HepG2 (cell line): ENCODE measurements around the gene TM4SF4. TPM values are rescaled to one million over a fixed set of nuclear protein-coding genes. Genes with fewer than 3 reads are reported as not detected.
A peak's percentile ranks its signal among the peaks of the same experiment; 100 is the strongest.

Source experiments
- FLYWCH1 ChIP-seq: sonication (generic); formaldehyde crosslinking; IDR thresholded peaks from 2 replicates; pipeline ENCODE4 v1.8.1; 2023; ENCODE audit warnings: mild to moderate bottlenecking, missing genetic modification reagents
- FOXK1 ChIP-seq: sonication (generic); formaldehyde crosslinking; IDR thresholded peaks from 2 replicates; pipeline ENCODE4 v1.4.0; 2020; ENCODE audit warnings: low read depth, missing genetic modification reagents, borderline replicate concordance
- HES4 ChIP-seq: sonication (generic); formaldehyde crosslinking; IDR thresholded peaks from 2 replicates; pipeline ENCODE4 v1.9.0; 2021; ENCODE audit warnings: mild to moderate bottlenecking, missing genetic modification reagents, borderline replicate concordance
- HNF4G ChIP-seq, 2 experiments: sonication (generic) in 1 of 2; formaldehyde crosslinking in 1 of 2; IDR thresholded peaks; 2 replicates each; pipeline versions ENCODE4 v1.4.0 to v1.6.1; 2011 to 2020; ENCODE audit warnings: borderline replicate concordance in 2 of 2, low read depth in 2 of 2, mild to moderate bottlenecking in 2 of 2, low read length in 1 of 2, missing genetic modification reagents in 1 of 2, moderate library complexity in 1 of 2
- KDM2A ChIP-seq: sonication (generic); formaldehyde crosslinking; IDR thresholded peaks from 2 replicates; pipeline ENCODE4 v1.4.0; 2020; ENCODE audit warnings: low read depth, missing genetic modification reagents, borderline replicate concordance
- MEIS1 ChIP-seq: sonication (generic); formaldehyde crosslinking; IDR thresholded peaks from 2 replicates; pipeline ENCODE4 v1.9.0; 2021; ENCODE audit warnings: mild to moderate bottlenecking, missing genetic modification reagents, moderate library complexity, borderline replicate concordance
- MIXL1 ChIP-seq: IDR thresholded peaks from 2 replicates; pipeline ENCODE4 v1.6.1; 2016
- NCOA2 ChIP-seq: sonication (generic); formaldehyde crosslinking; IDR thresholded peaks from 2 replicates; pipeline ENCODE4 v1.8.0; 2022; ENCODE audit warnings: inconsistent platforms
- NONO ChIP-seq, 2 experiments: fragments of 450-650 bp in 1 of 2; sonication (generic) in 1 of 2; formaldehyde crosslinking in 1 of 2; IDR thresholded peaks in 1 of 2; conservative IDR thresholded peaks in 1 of 2; 2 replicates each; pipeline versions ENCODE4 v1.6.1 to v1.8.0; 2017 to 2022; ENCODE audit warnings: mild to moderate bottlenecking in 1 of 2, missing genetic modification reagents in 1 of 2, moderate library complexity in 1 of 2
- NR2F6 ChIP-seq, 2 experiments: IDR thresholded peaks; 2 replicates each; pipeline ENCODE4 v1.6.1; 2016; ENCODE audit warnings: antibody characterized with exemption in 1 of 2, mild to moderate bottlenecking in 1 of 2
- PITX1 ChIP-seq: sonication (generic); formaldehyde crosslinking; IDR thresholded peaks from 2 replicates; pipeline ENCODE4 v1.5.1; 2020; ENCODE audit warnings: mild to moderate bottlenecking, missing genetic modification reagents
- RAD51 ChIP-seq: fragments of 450-650 bp; IDR thresholded peaks from 2 replicates; pipeline ENCODE4 v1.6.1; 2016; ENCODE audit warnings: borderline replicate concordance
- RELA ChIP-seq: sonication (generic); formaldehyde crosslinking; IDR thresholded peaks from 2 replicates; pipeline ENCODE4 v1.4.0; 2020; ENCODE audit warnings: missing genetic modification reagents
- SIN3B ChIP-seq: fragments of 150-350 bp; IDR thresholded peaks from 2 replicates; pipeline ENCODE4 v1.6.1; 2014; ENCODE audit warnings: low read length
- SKIL ChIP-seq: sonication (generic); formaldehyde crosslinking; IDR thresholded peaks from 2 replicates; pipeline ENCODE4 v1.8.0; 2022; ENCODE audit warnings: missing genetic modification reagents, mild to moderate bottlenecking, moderate library complexity, borderline replicate concordance
- SNAI1 ChIP-seq: sonication (generic); formaldehyde crosslinking; IDR thresholded peaks from 2 replicates; pipeline ENCODE4 v1.5.0; 2020; ENCODE audit warnings: mild to moderate bottlenecking, missing genetic modification reagents, borderline replicate concordance
- ZNF10 ChIP-seq: sonication (generic); formaldehyde crosslinking; IDR thresholded peaks from 2 replicates; pipeline ENCODE4 v1.4.0; 2020; ENCODE audit warnings: mild to moderate bottlenecking, low read depth, missing genetic modification reagents, borderline replicate concordance
- ZNF264 ChIP-seq: sonication (generic); formaldehyde crosslinking; IDR thresholded peaks from 2 replicates; pipeline ENCODE4 v1.4.0; 2020; ENCODE audit warnings: missing genetic modification reagents
- ZNF276 ChIP-seq: sonication (generic); formaldehyde crosslinking; IDR thresholded peaks from 2 replicates; pipeline ENCODE4 v1.4.0; 2020; ENCODE audit warnings: mild to moderate bottlenecking, low read depth, missing genetic modification reagents
- ZNF317 ChIP-seq: sonication (generic); formaldehyde crosslinking; IDR thresholded peaks from 2 replicates; pipeline ENCODE4 v1.5.0; 2020; ENCODE audit warnings: mild to moderate bottlenecking, missing genetic modification reagents
- ZNF367 ChIP-seq: sonication (generic); formaldehyde crosslinking; IDR thresholded peaks from 2 replicates; pipeline ENCODE4 v1.4.0; 2020; ENCODE audit warnings: missing genetic modification reagents, borderline replicate concordance
- ZNF496 ChIP-seq: sonication (generic); formaldehyde crosslinking; IDR thresholded peaks from 2 replicates; pipeline ENCODE4 v1.8.1; 2023; ENCODE audit warnings: mild to moderate bottlenecking, moderate library complexity, missing genetic modification reagents; ENCODE audit not compliant: insufficient replicate concordance
- ZNF512 ChIP-seq: sonication (generic); formaldehyde crosslinking; IDR thresholded peaks from 2 replicates; pipeline ENCODE4 v1.4.0; 2020; ENCODE audit warnings: mild to moderate bottlenecking, missing genetic modification reagents
- ZNF75D ChIP-seq: sonication (generic); formaldehyde crosslinking; IDR thresholded peaks from 2 replicates; pipeline ENCODE4 v1.8.1; 2023; ENCODE audit warnings: missing genetic modification reagents, mild to moderate bottlenecking, borderline replicate concordance
- polyA plus RNA-seq, 8 experiments: library from polyadenylated mRNA; depleted of rRNA in 3 of 8; stranded (reverse) in 7 of 8; unstranded in 1 of 8; fragments of >200 nt; fragmentation: Illumina TruSeq in 4 of 8; extraction: Trizol in 4 of 8; gene quantifications; 2 replicates each; pipeline versions ENCODE4 v1.2.1 to v1.2.3, GENCODE V29; 2011 to 2016; ENCODE audit warnings: low read depth in 4 of 8, missing spikeins in 1 of 8, mixed read lengths in 1 of 8; ENCODE audit not compliant: insufficient read depth in 1 of 8
- total RNA-seq, 5 experiments: library from RNA; depleted of rRNA; stranded (reverse); fragments of >200 nt; fragmentation: Illumina TruSeq; extraction: Trizol; gene quantifications; 2 replicates each; pipeline ENCODE4 v1.2.3, GENCODE V29; 2016; ENCODE audit warnings: low read depth in 1 of 5

The TM4SF4 gene
- total and polyA plus RNA-seq, 2 of the 13 experiments (the other 11 are each of a cell fraction or from before 2014, with no cell fraction given): 0.63 to 0.95 TPM

- TF ChIP-seq RELA (CRISPR knock-in tag) (no peak), KDM2A (CRISPR knock-in tag) (peak; percentile 18; the same call in 1 of the 2 replicates), SNAI1 (CRISPR knock-in tag) (no peak), ZNF496 (CRISPR knock-in tag) (no peak), ZNF367 (no peak), SKIL (CRISPR knock-in tag) (no peak), ZNF10 (CRISPR knock-in tag) (no peak), ZNF276 (CRISPR knock-in tag) (no peak), FOXK1 (CRISPR knock-in tag) (no peak), MIXL1 (peak; percentile 70; the same call in 1 of the 2 replicates), NCOA2 (CRISPR knock-in tag) (peak; percentile 66), NONO (IDR thresholded peaks at IDR 0.05) (no peak), NONO (CRISPR knock-in tag; conservative IDR thresholded peaks at IDR 0.05) (peak; percentile 63; the same call in 1 of the 2 replicates), ZNF264 (CRISPR knock-in tag) (peak; percentile 87), ZNF512 (CRISPR knock-in tag) (0 out of 2 replicates have a peak, but pooled peaks have one; percentile 41), FLYWCH1 (CRISPR knock-in tag) (no peak), SIN3B (no peak), RAD51 (no peak), HES4 (no peak), ZNF317 (CRISPR knock-in tag) (0 out of 2 replicates have a peak, but pooled peaks have one; percentile 27), HNF4G (IDR thresholded peaks at IDR 0.05; ENCODE audit: borderline replicate concordance, low read depth, low read length) (peak; percentile 58; the same call in 1 of the 2 replicates), HNF4G (CRISPR knock-in tag; IDR thresholded peaks at IDR 0.05; ENCODE audit: borderline replicate concordance, low read depth) (peak; percentile 80), MEIS1 (peak; percentile 85; the same call in 1 of the 2 replicates), NR2F6 (IDR thresholded peaks at IDR 0.05) (no peak), NR2F6 (CRISPR knock-in tag; IDR thresholded peaks at IDR 0.05) (0 out of 2 replicates have a peak, but pooled peaks have one; percentile 33), PITX1 (0 out of 2 replicates have a peak, but pooled peaks have one; percentile 19), ZNF75D (CRISPR knock-in tag) (no peak)
Observed at GRCh38 chr3:149493315-149494021, 19.0 kb downstream of the TM4SF4 start (continued).
